ENCODE measurements around the gene BATF. TPM values are rescaled to one million over a fixed set of nuclear protein-coding genes. Genes with fewer than 3 reads are reported as not detected.

The BATF gene
- polyA plus RNA-seq, 1 donor from 2014 or later = not detected

GRCh38 chr14:75493592-75494087 lies 28.6 kb upstream of the BATF start:
- H3K9ac ChIP-seq (ENCODE audit: low read length) = no peak overlapping the region
- no peak overlapping the region for H3K4me2 ChIP-seq (ENCODE audit: low read length)
- H3K79me2 ChIP-seq (replicated peaks; ENCODE audit: insufficient read depth, low read length) = no peaks in the 10 kb centered on the region
- no peak for TF ChIP-seq RAD21 (conservative IDR thresholded peaks at IDR 0.05)
- no peak for TF ChIP-seq CTCF (IDR thresholded peaks at IDR 0.05; ENCODE audit: poor library complexity, severe bottlenecking)
- TF ChIP-seq REST (IDR thresholded peaks at IDR 0.05; ENCODE audit: borderline replicate concordance) = no peak
- no peak for TF ChIP-seq EP300 (conservative IDR thresholded peaks at IDR 0.05; ENCODE audit: poor library complexity, severe bottlenecking)
- TF ChIP-seq SMC3 (conservative IDR thresholded peaks at IDR 0.05; ENCODE audit: poor library complexity) = no peak
- TF ChIP-seq POLR2AphosphoS5 (IDR thresholded peaks at IDR 0.05) = no peak
- no peak for TF ChIP-seq TAF1 (IDR thresholded peaks at IDR 0.05; ENCODE audit: low read depth)
- no peak for TF ChIP-seq EZH2 (IDR thresholded peaks at IDR 0.05; ENCODE audit: borderline replicate concordance, insufficient read depth, low read length, poor library complexity, severe bottlenecking)
- TF ChIP-seq MXI1 (conservative IDR thresholded peaks at IDR 0.05; ENCODE audit: poor library complexity, severe bottlenecking) = no peak
- H3K36me3 ChIP-seq (ENCODE audit: insufficient read depth, low read length) = no peaks in the 10 kb centered on the region
- H3K9me3 ChIP-seq (ENCODE audit: low read length) = no peaks in the 10 kb centered on the region
- H2AFZ ChIP-seq (ENCODE audit: low read depth, low read length) = no peak overlapping the region
- no peaks in the 10 kb centered on the region for H4K20me1 ChIP-seq (ENCODE audit: insufficient read depth)
- H3K27ac ChIP-seq (ENCODE audit: low read length) = no peak overlapping the region
- no peaks in the 10 kb centered on the region for H3K9me2 ChIP-seq (ENCODE audit: insufficient read depth, low read length)
- no peaks in the 10 kb centered on the region for H3F3A ChIP-seq (ENCODE audit: insufficient read depth, low read length, poor library complexity, severe bottlenecking)
- no peaks in the 10 kb centered on the region for H3K27me3 ChIP-seq (ENCODE audit: insufficient read depth, low read depth, low read length)
- no peak overlapping the region for H3K4me3 ChIP-seq (ENCODE audit: low read length)

GRCh38 chr14:75494896-75495295 lies 27.4 kb upstream of the BATF start:
- Histone ChIP-seq H3K4me2 (ENCODE audit: low read length) (no peak overlapping the region), H4K20me1 (ENCODE audit: insufficient read depth) (no peaks in the 10 kb centered on the region), H3K79me2 (replicated peaks; ENCODE audit: insufficient read depth, low read length) (no peaks in the 10 kb centered on the region), H3K27me3 (ENCODE audit: insufficient read depth, low read depth, low read length) (no peaks in the 10 kb centered on the region), H3K36me3 (ENCODE audit: insufficient read depth, low read length) (no peaks in the 10 kb centered on the region), H3K4me3 (ENCODE audit: low read length) (no peak overlapping the region), H2AFZ (ENCODE audit: low read depth, low read length) (no peak overlapping the region), H3K9me3 (ENCODE audit: low read length) (no peaks in the 10 kb centered on the region), H3K9ac (ENCODE audit: low read length) (no peak overlapping the region), H3K27ac (ENCODE audit: low read length) (no peak overlapping the region), H3F3A (ENCODE audit: insufficient read depth, low read length, poor library complexity, severe bottlenecking) (no peaks in the 10 kb centered on the region), H3K9me2 (ENCODE audit: insufficient read depth, low read length) (no peaks in the 10 kb centered on the region)
- TF ChIP-seq SMC3 (conservative IDR thresholded peaks at IDR 0.05; ENCODE audit: poor library complexity) (no peak), MXI1 (conservative IDR thresholded peaks at IDR 0.05; ENCODE audit: poor library complexity, severe bottlenecking) (no peak), EZH2 (IDR thresholded peaks at IDR 0.05; ENCODE audit: borderline replicate concordance, insufficient read depth, low read length, poor library complexity, severe bottlenecking) (no peak)
